ENCODE results near the gene RGL2. TPM values are rescaled to one million over a fixed set of nuclear protein-coding genes. Genes with fewer than 3 reads are reported as not detected.
"Not testable (repeated sequence)": the region's sequence is repeated elsewhere in the genome, so short reads cannot be mapped to it uniquely, and the experiment has no call there.

Gene RGL2
- polyA plus RNA-seq (ENCODE audit: insufficient read length), result 54.4 TPM

GRCh38 chr6:33298773-33299236, at the start of gene RGL2:
Gene RGL2, minus strand, starts transcription at chr6:33298942. Its CDS starts 332 bp downstream, at chr6:33298610.
- DNase-seq (ENCODE audit: low read depth), result no peak

GRCh38 chr6:33347816-33348215, 49.1 kb upstream of the RGL2 start:
- DNase-seq (ENCODE audit: low read depth), result no peak

GRCh38 chr6:33346972-33347371, 48.2 kb upstream of the RGL2 start:
- DNase-seq (ENCODE audit: low read depth), result not testable (repeated sequence)

- DNase-seq (ENCODE audit: low read depth), result peak; percentile 49
These were observed 46.3 kb upstream of the RGL2 start for GRCh38 chr6:33344701-33345697.

- DNase-seq (ENCODE audit: low read depth), result no peak
These were observed 45.3 kb upstream of the RGL2 start for GRCh38 chr6:33343953-33344611.

- DNase-seq (ENCODE audit: low read depth), result not testable (repeated sequence)
These were observed 44.8 kb upstream of the RGL2 start for GRCh38 chr6:33343606-33343952.

- DNase-seq (ENCODE audit: low read depth), result no peak
These were observed 40.5 kb upstream of the RGL2 start for GRCh38 chr6:33339193-33339592.

DNA sequence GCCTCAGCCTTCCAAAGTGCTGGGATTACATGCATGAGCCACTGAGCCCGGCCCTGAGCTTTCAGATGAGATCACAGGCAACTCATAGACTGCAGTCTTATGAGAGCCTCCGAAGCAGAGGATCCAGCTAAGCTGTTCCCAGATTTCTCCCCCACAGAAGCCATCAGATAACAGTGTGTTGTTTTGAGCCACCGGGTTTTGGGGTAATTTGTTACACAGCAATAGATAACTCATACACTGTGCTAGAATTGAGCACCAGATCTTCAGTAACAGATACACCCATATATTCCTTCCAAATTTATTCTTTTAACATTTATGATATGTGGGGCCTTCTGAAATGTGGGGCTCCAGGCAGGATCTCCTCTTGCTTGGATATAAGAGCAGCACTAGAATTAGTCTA, 37.8 kb upstream of the RGL2 start:
- DNase-seq (ENCODE audit: low read depth), result no peak

- no peak for DNase-seq (ENCODE audit: low read depth)
These were observed 37.2 kb upstream of the RGL2 start for GRCh38 chr6:33335916-33336315.

DNA sequence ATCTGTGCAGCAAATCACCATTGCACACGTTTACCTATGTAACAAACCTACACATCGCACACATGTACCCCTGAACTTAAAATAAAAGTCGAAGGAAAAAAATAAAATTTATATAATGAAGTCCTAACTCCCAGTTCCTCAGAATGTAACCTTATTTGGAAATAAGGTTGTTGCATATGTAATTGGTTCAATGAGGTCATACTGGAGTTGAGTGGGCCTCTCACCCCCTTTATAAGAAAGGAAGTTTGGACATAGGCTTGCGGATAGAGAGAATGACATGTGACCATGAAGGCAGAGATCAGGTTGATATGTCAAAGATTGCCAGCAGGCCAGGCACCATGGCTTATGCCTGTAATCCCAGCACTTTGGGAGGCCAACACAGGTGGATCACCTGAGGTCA, 34.9 kb upstream of the RGL2 start:
- no peak for DNase-seq (ENCODE audit: low read depth)

- DNase-seq (ENCODE audit: low read depth), result no peak
These were observed 32.0 kb upstream of the RGL2 start for GRCh38 chr6:33330736-33331135.

- DNase-seq (ENCODE audit: low read depth), result no peak
These were observed 30.3 kb upstream of the RGL2 start for GRCh38 chr6:33329058-33329457.

GRCh38 chr6:33324125-33324524, 25.4 kb upstream of the RGL2 start:
- no peak for DNase-seq (ENCODE audit: low read depth)

DNA sequence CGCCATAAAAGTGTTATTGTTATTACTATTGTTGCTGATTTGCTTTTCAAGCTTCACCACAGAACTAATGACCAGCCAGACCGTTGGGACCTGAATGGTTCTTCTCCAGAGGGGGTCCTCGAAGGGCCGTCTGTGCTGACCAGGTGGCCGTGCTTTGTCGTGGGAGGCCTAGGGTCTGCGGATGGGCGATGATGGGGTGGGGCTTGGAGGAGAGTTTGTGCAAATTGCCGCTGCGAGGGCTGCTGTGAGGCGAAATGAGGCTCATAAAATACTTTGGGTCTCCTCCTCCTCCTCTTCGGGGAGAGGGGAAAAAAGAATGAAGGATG, 24.8 kb upstream of the RGL2 start:
- no peak for DNase-seq (ENCODE audit: low read depth)

- DNase-seq (ENCODE audit: low read depth), result no peak
These were observed 22.5 kb upstream of the RGL2 start for GRCh38 chr6:33321227-33321626.

GRCh38 chr6:33320315-33321181, 21.8 kb upstream of the RGL2 start:
- DNase-seq (ENCODE audit: low read depth), result no peak

DNA sequence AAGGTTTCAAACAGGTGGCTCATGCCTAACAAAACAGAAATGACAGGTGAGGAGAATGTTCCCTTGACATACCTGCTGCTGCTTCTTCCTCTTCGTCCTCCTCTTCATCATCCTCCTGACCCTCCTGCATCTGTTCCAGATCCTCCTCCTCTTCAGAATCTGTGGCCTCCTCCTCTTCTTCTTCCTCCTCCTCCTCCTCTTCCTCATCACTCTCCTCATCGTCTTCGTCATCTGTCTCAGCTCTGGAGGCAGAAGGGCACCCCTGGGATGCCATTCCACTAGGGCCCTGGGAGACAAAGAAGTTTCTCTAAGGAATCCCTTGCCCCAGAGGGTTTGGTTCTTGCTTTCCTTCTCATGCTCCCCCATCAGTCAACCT, 21.2 kb upstream of the RGL2 start:
- no peak for DNase-seq (ENCODE audit: low read depth)

GRCh38 chr6:33318426-33319073, 19.8 kb upstream of the RGL2 start:
- no peak for DNase-seq (ENCODE audit: low read depth)

DNA sequence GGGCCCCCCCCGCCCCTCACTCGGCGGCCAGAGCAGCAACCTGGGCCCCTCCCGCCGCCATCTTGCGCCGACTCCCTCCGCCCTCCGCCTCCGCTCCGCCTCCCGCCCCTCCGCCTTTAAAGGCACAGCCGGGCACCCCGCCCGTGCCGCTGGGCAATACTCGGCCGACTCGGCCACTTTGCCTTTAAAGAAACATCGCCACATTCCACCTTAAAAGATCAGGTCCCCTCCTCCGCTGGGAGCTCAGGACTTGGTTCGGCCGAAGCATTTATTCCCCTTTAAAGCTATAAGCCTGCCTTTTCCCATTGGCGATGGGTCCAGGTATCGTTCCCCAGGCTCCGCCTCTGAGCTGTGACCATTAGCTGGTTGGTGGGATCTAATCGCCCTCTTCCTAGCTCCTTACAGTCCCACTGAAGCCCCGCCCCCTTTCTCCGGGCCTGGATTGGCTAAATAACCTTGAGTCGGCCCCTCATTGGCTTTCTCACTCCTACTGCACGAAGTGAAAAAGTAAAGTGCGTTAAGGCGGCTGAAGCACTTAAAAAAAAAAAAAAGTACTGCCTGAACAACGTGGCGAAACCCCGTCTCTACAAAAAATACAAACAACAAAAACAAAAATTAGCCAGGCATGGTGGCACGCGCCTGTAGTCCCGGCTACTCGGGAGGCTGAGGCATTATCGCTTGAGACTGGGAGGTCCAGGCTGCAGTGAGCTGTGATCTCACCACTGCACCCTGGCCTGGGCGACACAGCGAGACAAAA, 19.1 kb upstream of the RGL2 start, which contains the start of gene ZBTB22:
Gene ZBTB22 (minus strand): TSS at position 76 of the 757 bp plus-strand sequence. CDS start 828 bp downstream, outside the sequence.
- peak; percentile 96 for DNase-seq (ENCODE audit: low read depth)

DNA sequence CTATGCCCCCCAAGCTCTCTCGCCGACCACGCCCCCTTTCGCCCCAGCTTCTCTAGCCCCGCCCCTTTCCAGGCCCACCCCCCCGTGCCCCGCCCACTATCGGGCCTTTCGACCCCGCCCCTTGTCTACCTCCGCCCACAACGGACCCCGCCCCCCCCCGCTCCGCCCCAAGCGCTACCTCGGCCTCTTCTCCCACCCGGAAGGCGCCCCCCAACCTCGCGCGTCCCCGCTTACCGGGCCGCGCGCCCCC, 18.6 kb upstream of the RGL2 start:
- no peak for DNase-seq (ENCODE audit: low read depth)

Data from forelimb muscle (tissue), 1 donor.